HG03520 (cell line): ENCODE data around the gene RTN4RL2.

ENCODE experiments used
- ATAC-seq: cut with Tn5 transposase; IDR thresholded peaks from one replicate; pipeline ENCODE4 v1.9.1; 2021; ENCODE audit warnings: mild to moderate bottlenecking, moderate library complexity; ENCODE audit not compliant: unreplicated experiment

Gene RTN4RL2

GRCh38 chr11:57479911-57480310 lies 19.6 kb downstream of the RTN4RL2 start:
- no peak for ATAC-seq

DNA sequence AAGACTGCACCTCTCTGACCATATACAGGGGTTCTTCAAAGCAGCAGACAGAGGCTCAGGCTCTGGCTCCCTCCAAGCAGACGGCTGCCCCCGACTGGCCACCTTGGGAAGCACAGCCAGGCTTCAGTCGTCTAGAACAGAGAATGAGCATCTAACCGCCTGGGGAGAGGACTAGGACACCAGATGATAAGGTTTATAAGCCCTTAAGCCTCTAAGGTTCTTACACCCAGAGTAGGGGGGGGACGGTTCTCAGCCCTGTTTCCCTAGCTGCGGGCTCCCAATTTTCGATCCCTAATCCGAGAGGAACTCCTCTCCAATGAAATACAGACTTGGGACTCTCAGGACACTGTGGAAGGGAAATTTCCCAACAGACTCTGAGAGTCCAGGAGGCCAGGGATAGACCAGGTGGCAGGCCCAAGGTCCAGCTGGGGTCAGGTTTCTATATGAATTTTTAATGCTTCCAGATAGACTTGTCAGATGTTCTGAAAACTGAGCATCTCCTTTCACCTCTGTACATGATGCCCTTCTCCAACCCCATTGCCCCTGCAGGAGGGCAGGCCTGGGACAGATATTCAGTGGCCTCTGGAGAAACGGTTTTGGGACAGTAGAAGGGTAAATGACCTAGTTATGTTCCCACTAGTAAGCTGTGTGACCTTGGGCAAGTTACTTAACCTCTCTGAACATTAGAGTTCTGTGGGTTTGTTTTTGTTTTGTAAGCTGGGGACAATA lies 20.2 kb downstream of the RTN4RL2 start:
- ATAC-seq, result peak; percentile 45

DNA sequence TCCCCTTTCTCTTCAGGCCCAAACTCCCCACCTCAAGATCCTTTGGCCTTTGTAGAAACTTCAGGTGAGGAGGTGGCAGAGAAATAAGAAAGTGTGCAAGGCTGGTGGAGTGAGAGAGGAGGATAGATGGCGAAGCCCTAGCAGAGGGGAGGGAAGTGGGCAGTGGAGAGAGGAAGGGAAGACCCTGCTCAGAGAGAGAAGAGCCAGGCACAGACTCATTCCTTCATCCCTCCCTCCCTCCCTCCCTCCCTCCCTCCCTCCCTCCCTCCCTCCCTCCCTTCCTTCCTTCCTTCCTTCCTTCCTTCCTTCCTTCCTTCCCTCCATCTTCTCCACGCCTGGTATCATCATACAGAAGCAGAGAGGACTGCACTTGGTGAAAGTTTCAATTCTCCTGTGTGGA lies 21.0 kb downstream of the RTN4RL2 start:
- ATAC-seq, result no peak

GRCh38 chr11:57481915-57482781 lies 21.8 kb downstream of the RTN4RL2 start:
- ATAC-seq, result no peak

- ATAC-seq, result no peak
Measured at GRCh38 chr11:57482782-57483561, 22.6 kb downstream of the RTN4RL2 start.

DNA sequence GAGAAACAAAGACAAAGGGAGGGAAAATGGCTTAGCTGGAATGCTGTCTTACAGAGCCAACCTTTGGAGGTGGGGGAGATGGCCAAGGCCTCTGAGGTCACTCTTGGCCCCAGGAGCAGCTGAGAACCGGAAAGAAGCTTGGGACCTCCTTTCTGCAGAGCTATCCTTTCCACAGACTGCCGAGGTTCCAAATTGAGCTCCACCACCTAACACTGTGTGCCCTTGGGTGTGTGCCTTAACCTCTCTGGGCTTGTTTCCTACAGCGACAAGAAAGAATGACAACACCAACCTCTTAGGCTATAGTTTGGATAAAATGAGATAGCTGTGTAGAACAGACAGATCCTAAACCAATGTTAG lies 23.2 kb downstream of the RTN4RL2 start:
- ATAC-seq, result no peak

DNA sequence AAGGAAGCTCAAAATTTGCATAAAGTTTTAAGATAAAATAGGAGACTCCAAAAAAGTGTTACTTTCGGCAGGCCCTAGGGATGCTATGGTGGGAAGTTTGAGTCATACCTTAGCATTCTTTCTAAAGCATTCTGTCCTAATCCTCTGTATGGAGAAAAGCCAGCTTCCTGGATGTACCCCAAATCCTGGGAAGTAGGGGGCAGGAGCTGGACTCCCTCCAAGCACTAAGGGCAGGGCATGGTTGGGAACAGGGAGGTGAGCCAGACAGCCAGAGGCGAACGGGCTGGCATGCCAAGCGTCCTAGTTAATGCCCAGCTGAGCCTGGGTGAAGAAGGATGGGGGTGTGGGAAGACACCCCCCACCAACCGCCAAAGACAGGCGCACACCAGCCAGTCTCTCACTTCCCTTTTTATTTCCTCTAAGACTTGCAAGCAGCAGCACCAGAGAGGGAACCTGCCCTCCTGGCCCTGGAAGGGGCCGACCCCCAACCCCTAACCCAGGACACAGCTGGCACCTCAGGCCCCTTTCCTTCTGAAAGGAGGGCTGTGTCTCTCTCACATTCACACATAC lies 23.9 kb downstream of the RTN4RL2 start:
- peak; percentile 36 for ATAC-seq

DNA sequence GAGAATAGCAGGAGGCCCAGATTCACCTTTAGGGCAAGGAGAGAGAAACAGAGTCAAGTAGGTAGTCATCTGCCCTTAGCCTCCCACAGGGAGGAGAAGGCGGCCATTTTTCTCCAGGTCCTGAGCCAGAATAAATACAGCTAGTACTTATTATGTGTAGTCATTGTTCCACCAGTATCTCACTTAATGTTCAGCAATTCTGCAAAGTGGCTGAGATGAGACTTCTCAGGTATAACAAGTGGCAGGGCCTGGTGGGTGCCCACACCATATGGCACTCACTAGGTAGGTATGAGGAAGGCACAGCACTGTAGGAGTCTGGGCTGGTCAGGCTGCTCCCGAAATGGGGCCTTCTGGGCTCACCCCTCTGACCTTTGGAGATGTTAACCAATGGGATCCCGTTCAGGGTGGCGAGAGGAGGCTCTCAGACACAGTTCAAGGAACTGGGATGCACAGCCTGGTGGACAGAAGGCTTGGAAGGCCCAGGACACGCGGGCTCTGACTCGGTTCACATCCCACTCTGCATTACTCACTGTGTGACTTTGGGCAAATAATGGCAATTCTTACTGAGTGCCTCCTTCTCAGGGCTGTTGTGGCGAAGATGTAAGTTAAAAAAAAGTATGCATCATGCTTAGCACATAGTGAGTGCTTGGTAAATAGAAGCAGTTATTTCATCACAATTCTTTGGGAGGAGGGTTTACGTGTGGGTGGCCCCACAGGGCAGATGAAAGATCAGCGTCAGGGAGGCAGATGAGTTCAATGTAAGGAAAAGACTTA lies 25.1 kb downstream of the RTN4RL2 start:
- no peak for ATAC-seq

GRCh38 chr11:57487021-57487778 lies 26.9 kb downstream of the RTN4RL2 start:
- ATAC-seq, result no peak

- no peak for ATAC-seq
Measured at GRCh38 chr11:57487920-57488659, 27.8 kb downstream of the RTN4RL2 start.

DNA sequence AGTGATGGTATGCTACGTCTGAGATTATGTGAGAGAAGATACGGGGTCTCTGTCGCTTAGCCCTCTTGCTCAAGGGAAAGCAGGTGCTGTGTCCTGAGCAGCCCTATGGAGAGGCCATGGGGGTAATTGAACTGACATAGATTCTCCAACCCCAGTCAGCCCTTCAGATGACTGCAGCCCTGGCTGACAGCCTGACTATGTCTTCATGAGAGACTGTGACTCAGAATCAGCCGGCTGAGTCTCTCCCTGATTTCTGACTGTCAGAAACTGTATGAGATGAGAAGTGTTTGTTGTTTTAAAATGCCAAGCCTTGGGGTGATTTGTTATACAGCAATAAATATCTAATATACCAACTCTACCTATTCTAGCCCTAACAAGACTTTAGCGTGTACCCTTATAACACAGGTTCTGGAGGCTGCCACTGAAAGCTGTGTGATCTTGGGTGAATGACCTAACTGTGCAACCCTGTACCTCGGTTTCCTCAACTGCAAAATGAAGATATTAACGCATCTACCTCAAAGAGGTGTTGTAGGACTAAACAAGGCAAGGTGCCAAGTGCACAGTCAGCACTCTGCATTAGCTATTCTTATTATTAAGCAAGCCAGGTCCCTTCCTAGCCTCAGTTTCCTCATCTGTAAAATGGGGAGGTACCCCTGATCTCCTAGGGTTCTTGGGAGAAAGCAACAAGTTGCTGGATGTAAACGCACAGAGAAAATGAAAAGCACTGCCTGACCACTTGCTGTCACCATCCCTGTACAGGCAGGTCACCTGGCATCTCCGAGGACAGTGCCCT lies 30.3 kb downstream of the RTN4RL2 start:
- ATAC-seq, result no peak

- ATAC-seq, result no peak
Measured at GRCh38 chr11:57491371-57492061, 31.2 kb downstream of the RTN4RL2 start.

DNA sequence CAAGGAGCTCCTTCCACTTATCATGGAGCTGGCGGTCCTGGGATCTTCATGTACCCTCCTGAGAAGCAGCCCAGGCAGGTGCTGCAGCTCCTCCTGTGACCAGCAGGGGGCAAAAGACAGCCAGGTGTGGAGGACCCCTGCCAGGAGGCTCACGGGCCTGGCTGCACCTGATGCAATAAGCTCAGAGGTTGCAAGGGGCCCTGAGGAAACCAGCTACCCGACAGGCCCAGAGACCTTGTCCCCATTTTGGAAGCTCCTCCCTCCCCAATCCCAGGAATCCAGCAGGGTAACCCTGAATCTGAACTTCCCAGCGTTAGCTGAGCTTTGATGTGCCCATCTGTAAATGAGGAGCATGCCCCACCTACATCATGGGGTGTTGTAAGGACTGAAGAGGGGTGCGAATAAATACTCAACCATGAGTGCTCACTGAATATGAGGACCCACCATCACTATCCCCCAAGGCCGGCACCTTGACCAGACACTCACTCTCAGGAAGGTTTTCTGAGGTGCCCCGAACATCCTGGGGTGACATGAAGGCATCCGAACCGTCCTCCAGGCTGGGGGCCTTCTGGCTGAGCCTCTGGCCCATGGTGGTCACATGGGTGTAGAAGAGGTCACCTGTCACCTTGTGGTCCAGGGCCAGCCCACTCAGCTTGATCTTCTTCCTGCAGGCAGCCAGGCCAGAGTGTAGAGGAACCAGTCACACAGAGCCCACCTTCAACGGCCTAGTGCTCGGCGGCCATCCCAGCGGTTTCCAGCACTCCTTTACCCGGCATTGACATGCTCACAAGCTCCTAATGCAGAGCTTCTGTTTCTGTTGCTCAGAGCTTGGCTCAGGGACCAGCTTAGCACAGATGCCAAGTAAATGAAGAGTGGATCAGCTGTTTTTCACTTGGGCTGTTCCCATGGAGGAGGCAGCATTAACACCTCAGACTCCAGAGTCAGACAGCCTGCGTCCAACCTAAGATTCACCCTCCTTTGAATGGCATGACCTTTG lies 33.5 kb downstream of the RTN4RL2 start:
- peak; percentile 74 for ATAC-seq

DNA sequence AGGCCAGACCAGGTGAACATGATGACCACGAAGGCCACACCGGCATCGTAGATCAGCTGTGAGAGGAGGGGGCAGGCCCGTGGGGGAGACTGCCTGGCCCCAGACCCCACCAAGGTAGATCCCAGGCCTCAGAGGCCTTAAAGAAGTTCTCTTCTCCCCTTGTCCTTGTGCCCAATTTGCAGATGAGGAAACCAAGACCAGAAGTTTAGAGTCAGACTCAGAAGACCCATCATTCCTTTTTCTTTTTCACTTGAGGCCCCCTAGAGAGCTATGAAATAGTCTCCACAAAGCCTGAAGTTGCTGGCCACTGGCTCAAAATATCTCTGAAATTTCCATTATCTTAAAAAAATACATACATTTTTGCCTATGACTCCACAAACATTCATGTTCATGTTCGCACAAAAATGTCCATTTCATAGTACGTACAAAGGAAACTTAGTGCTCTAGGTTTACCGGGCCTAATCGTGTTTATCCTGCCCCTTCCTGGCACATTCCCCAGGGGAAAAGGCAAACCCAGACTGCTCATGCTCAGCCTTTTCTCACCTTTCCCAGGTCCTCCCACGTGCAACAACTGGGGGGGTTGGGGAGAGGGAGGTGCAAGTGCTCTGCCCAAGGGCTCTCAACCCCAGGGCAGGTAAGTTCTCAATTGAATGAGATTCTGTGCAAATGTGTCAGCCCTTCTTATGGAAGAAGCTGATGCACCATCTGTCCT lies 35.9 kb downstream of the RTN4RL2 start:
- ATAC-seq, result no peak

DNA sequence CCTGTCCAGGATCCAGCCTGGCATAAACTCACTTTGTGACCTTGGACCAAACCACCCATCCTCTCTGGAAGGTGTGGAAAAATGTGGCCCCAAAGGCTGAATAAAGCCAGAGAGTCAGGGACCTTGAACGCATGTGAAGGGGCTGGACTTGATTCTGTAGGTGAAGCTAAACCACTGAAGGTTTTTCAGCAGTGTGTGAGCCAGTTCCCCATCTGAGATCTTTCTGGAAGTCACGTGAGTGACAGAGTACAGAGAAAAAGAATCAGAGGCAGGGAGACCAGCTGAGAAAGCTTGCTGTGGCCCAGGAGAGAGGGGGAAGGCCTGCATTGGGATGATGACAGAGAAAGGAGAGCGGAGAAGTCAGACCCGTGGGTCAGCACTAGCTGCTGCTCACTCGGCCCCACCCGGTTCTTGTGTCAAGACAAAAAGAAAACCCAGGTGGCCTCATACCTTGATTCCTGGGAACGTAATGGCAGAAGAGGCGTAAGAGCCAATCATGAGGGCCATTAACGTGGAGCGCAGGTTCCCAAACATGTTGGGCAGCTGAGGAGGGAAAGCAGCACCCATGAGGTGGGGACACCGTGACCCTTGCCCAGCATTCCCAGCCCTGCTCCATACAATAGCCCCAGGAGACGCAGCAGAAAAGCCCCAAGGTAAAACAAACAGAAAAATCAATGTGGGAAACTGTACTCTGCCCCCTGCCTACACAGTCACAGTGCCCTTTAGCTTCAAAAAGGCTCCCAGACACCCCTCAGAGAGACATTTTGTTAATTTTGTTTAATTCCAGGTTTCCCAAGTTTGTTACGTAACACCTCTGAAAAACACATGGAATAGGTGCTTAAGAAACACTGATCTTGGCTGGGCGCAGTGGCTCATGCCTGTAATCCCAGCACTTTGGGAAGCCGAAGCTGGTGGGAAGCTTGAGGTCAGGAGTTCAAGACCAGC lies 37.2 kb downstream of the RTN4RL2 start:
- ATAC-seq, result no peak
